Spleen (tissue), 11 donors: ENCODE results near the gene SRP54. TPM values are rescaled to one million over a fixed set of nuclear protein-coding genes. Genes with fewer than 3 reads are reported as not detected.

Experiments used
- DNase-seq: peaks from one replicate; pipeline ENCODE4 v3.0.0-alpha.2; 2020
- H3K27ac ChIP-seq, 8 donors: fragments of 200-600 bp; sonication (generic) in 7 of 8; 1 replicate in 4 of 8; 2 replicates in 4 of 8; pipeline versions ENCODE4 v1.5.0 to v1.8.0; 2016 to 2021; ENCODE audit warnings: inconsistent platforms in 4 of 8, mild to moderate bottlenecking in 4 of 8, moderate library complexity in 1 of 8
- H3K27me3 ChIP-seq, 7 donors: fragments of 200-600 bp; sonication (generic) in 6 of 7; replicated peaks in 1 of 7; 1 replicate in 4 of 7; 2 replicates in 3 of 7; pipeline versions ENCODE4 v1.5.0 to v1.8.0; 2016 to 2021; ENCODE audit warnings: inconsistent platforms in 3 of 7, mild to moderate bottlenecking in 1 of 7
- H3K36me3 ChIP-seq, 6 donors: fragments of 200-600 bp; sonication (generic) in 5 of 6; 1 replicate in 4 of 6; 2 replicates in 2 of 6; pipeline versions ENCODE4 v1.5.0 to v1.8.0; 2016 to 2021; ENCODE audit warnings: inconsistent platforms in 2 of 6
- H3K4me1 ChIP-seq, 6 donors: fragments of 200-600 bp; sonication (generic) in 5 of 6; 1 replicate in 3 of 6; 2 replicates in 3 of 6; pipeline versions ENCODE4 v1.5.0 to v1.8.0; 2016 to 2021; ENCODE audit warnings: inconsistent platforms in 3 of 6
- H3K4me3 ChIP-seq, 8 donors: fragments of 200-600 bp; sonication (generic) in 7 of 8; 1 replicate in 4 of 8; 2 replicates in 4 of 8; pipeline versions ENCODE4 v1.5.0 to v1.8.0; 2016 to 2021; ENCODE audit warnings: inconsistent platforms in 4 of 8, mild to moderate bottlenecking in 4 of 8, moderate library complexity in 2 of 8
- H3K9me3 ChIP-seq, 8 donors: fragments of 200-600 bp; sonication (generic) in 7 of 8; 1 replicate in 4 of 8; 2 replicates in 4 of 8; pipeline versions ENCODE4 v1.5.0 to v1.8.0; 2016 to 2021; ENCODE audit warnings: inconsistent platforms in 4 of 8
- CTCF ChIP-seq, 11 experiments: fragments of 200-600 bp in 7 of 11; fragments of 450-650 bp in 4 of 11; sonication (generic) in 4 of 11; IDR thresholded peaks in 8 of 11; conservative IDR thresholded peaks in 3 of 11; 1 replicate in 7 of 11; 2 replicates in 4 of 11; pipeline versions ENCODE4 v1.4.0 to v1.8.0; 2016 to 2021; ENCODE audit warnings: antibody characterized with exemption in 11 of 11, inconsistent platforms in 4 of 11, mild to moderate bottlenecking in 1 of 11
- POLR2A ChIP-seq, 3 donors: fragments of 450-650 bp; IDR thresholded peaks; one replicate each; pipeline ENCODE4 v1.5.1; 2017; ENCODE audit warnings: antibody characterized with exemption in 3 of 3, mild to moderate bottlenecking in 1 of 3
- POLR2AphosphoS5 ChIP-seq, 3 donors: sonication (generic); formaldehyde crosslinking; IDR thresholded peaks; one replicate each; pipeline ENCODE4 v1.5.1; 2017; ENCODE audit warnings: antibody characterized with exemption in 3 of 3
- WGBS, 5 donors: extraction: QIAGEN DNeasy Blood & Tissue Kit in 3 of 5; methylation state at CpG; one replicate each; pipeline versions ENCODE4 v1.1.5 to v1.1.7; 2013 to 2018; 5-methylcytosine and 5-hydroxymethylcytosine counted together
- intact Hi-C: fragments of 100-400 bp; cut with DNase I; formaldehyde crosslinking; loops from one replicate; pipeline ENCODE4 v1.15.0; 2023; ENCODE audit warnings: low total_unique reads
- polyA plus RNA-seq, 3 donors: library from polyadenylated mRNA; stranded (reverse); fragments of 200-250 nt; gene quantifications; one replicate each; pipeline ENCODE4 v1.2.1, GENCODE V29; 2013
- total RNA-seq, 7 donors: library from RNA; depleted of rRNA in 3 of 7; stranded (reverse); fragments of >200 nt in 3 of 7; fragmentation: NEBNext Ultra II Directional in 4 of 7; extraction: Animal tissue kit (Norgen Biotek cat#: 25700) in 4 of 7; gene quantifications; one replicate each; pipeline versions ENCODE4 v1.1.0 to v1.2.1, GENCODE V29; 2016 to 2021
- donor health status: healthy with polysubstance abuse.
- donor health status: DM: no; HTN: no; CAD: no; lungs with moderate emphysema.
- donor health status: DM: no; HTN: no; CAD: no.
- donor health status: Bipolar disorder and iron deficiency.
- donor health status: healthy.
- donor health status: DM: no; HTN: no; CAD: no.
- donor health status: DM: yes; HTN: yes; CAD: no.

The SRP54 gene
- total and polyA plus RNA-seq, 10 donors = 16.4 to 65.0 (median 49.7) TPM

GRCh38 chr14:34981743-34982420 lies 910 bp upstream of the SRP54 start:
- intact Hi-C loops = loop anchor here (5.0 kb wide), 1 partner anchor 105 kb away; the partner anchor contains the start of gene BAZ1A
- peaks cover 23 to 57% (median 51%) of the 10 kb centered on the region in 6 donors for H3K4me1 ChIP-seq

GRCh38 chr14:34983148-34983760 lies 462 bp downstream of the SRP54 start:
- H3K4me3 ChIP-seq = peak overlapping the region; percentile 67 to 91 (median 74)
- no peaks in the 10 kb centered on the region for H3K36me3 ChIP-seq
- TF ChIP-seq CTCF (IDR thresholded peaks at IDR 0.05 in 8 of 11, conservative IDR thresholded peaks at IDR 0.05 in 3 of 11) = no peak
- peak in 1 of 3 donors; percentile 17 for TF ChIP-seq POLR2AphosphoS5 (IDR thresholded peaks at IDR 0.05)
- DNase-seq = no peak
- intact Hi-C loops = loop anchor here (5.0 kb wide), 1 partner anchor 106 kb away; the partner anchor contains the start of gene BAZ1A
- H3K9me3 ChIP-seq = no peaks in the 10 kb centered on the region
- H3K27me3 ChIP-seq = no peaks in the 10 kb centered on the region
- H3K27ac ChIP-seq = peak overlapping the region; percentile 91 to 99 (median 98)
- 0 to 2% (median 1%) methylated on average over 28 of the region's 28 CpGs for WGBS, 5 donors
- peaks cover 23 to 68% (median 57%) of the 10 kb centered on the region in 6 donors for H3K4me1 ChIP-seq

More at GRCh38 chr14:34981743-34982420, 910 bp upstream of the SRP54 start:
- Histone ChIP-seq H3K36me3 (peaks cover 0 to 7% (median 0%) of the 10 kb centered on the region in 6 donors), H3K9me3 (no peaks in the 10 kb centered on the region), H3K4me3 (peak overlapping the region; percentile 67 to 91 (median 74)), H3K27me3 (no peaks in the 10 kb centered on the region), H3K27ac (peak overlapping the region; percentile 91 to 99 (median 98))
- WGBS, 5 donors = 0 to 1% (median 0%) methylated on average over 16 to 17 of the region's 17 CpGs
- peak; percentile 79 for DNase-seq
- TF ChIP-seq CTCF (IDR thresholded peaks at IDR 0.05 in 8 of 11, conservative IDR thresholded peaks at IDR 0.05 in 3 of 11) = peak in 4 of 11 experiments; percentile 15 to 40 (median 18)
- no peak for TF ChIP-seq POLR2A (IDR thresholded peaks at IDR 0.05)

GRCh38 chr14:34983786-34984185 lies 994 bp downstream of the SRP54 start:
- WGBS, 5 donors = 36 to 58% (median 42%) methylated on average over 3 of the region's 3 CpGs
- Histone ChIP-seq H3K36me3 (no peaks in the 10 kb centered on the region), H3K27ac (peak overlapping the region in 7 of 8 donors; percentile 91 to 99 (median 98)), H3K4me1 (peaks cover 23 to 71% (median 58%) of the 10 kb centered on the region in 6 donors), H3K9me3 (no peaks in the 10 kb centered on the region), H3K27me3 (no peaks in the 10 kb centered on the region), H3K4me3 (peak overlapping the region; percentile 67 to 91 (median 74))
- TF ChIP-seq CTCF (IDR thresholded peaks at IDR 0.05 in 8 of 11, conservative IDR thresholded peaks at IDR 0.05 in 3 of 11) (no peak), POLR2AphosphoS5 (IDR thresholded peaks at IDR 0.05) (no peak), POLR2A (IDR thresholded peaks at IDR 0.05) (no peak)
- DNase-seq = no peak
- intact Hi-C loops = loop anchor here (5.0 kb wide), 1 partner anchor 106 kb away; the partner anchor contains the start of gene BAZ1A

GRCh38 chr14:34985740-34986139 lies 2.9 kb downstream of the SRP54 start:
- H3K36me3 ChIP-seq = no peaks in the 10 kb centered on the region
- intact Hi-C loops = no loop called here
- H3K4me1 ChIP-seq = peaks cover 23 to 82% (median 56%) of the 10 kb centered on the region in 6 donors
- WGBS, 5 donors = 89 to 94% (median 92%) methylated on average over 3 of the region's 3 CpGs
- H3K9me3 ChIP-seq = no peaks in the 10 kb centered on the region
- no peaks in the 10 kb centered on the region for H3K27me3 ChIP-seq
- DNase-seq = no peak
- TF ChIP-seq POLR2AphosphoS5 (IDR thresholded peaks at IDR 0.05) (no peak), POLR2A (IDR thresholded peaks at IDR 0.05) (no peak), CTCF (IDR thresholded peaks at IDR 0.05 in 8 of 11, conservative IDR thresholded peaks at IDR 0.05 in 3 of 11) (no peak)
- no peak overlapping the region for H3K27ac ChIP-seq
- H3K4me3 ChIP-seq = no peak overlapping the region
